HG02970 (cell line): ENCODE results near the gene MRPL40.
A peak's percentile ranks its signal among the peaks of the same experiment; 100 is the strongest.

ENCODE experiments used
- ATAC-seq: cut with Tn5 transposase; IDR thresholded peaks from one replicate; pipeline ENCODE4 v1.9.1; 2021; ENCODE audit warnings: mild to moderate bottlenecking, moderate library complexity, moderate number of reproducible peaks; ENCODE audit not compliant: unreplicated experiment, low FRiP score

Gene MRPL40

DNA sequence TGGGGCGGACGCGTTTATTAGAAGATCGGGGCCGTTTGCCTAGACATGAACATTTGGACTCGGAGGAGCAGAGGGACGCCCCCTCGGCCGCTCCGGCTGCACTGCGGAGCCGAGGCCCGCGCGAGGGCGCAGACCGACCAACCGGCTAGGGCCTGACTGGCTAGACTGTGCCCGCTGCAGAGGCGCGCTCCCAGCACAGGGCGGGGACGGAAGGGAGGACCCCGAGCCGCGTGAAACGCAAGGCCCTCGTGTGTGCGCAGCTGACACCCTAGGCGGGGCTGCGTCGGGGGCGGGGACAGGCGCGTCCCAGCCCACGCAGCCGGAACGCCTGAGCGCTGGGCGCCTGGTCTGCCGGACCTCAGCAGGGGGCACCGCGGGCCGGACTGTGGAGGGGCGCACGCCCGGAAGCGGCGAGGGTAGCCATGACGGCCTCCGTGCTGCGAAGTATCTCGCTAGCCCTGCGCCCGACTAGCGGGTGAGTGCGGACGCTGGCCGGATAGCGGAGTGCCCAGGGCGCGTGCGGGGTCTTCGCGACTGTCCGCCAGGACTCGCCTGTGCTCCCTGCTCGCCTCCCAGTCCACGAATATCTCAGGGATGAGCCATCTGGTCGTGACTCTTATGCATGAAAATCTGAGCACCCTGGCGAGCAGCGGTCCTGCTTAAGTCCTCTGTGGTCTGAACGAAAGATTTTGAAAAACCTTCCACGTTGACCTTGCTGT, at the start of gene MRPL40:
Gene MRPL40, plus strand, starts transcription at position 413 of the 719 bp plus-strand sequence. Its CDS starts 10 bp downstream, at position 423.
- ATAC-seq: peak; percentile 72

DNA sequence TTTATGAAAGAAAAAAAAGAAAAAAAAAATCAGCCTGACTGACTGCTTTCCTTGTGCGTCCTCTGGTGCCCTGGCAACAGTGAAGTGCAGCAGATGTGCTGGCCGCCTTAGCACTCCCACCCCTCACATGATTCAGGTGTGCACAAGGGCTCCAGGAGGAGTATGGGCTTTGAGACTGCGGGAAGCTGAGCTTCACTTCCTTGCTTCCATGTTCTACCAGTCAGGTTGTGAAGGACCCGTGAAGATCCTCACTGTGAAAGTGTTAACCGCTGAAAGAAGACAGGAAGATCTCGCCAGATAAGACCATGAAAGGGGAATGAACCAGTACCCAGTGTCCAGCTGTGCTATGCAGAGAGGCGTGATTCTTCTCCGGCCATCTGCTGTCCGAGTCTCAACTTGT, 49.1 kb upstream of the MRPL40 start:
- no peak for ATAC-seq

DNA sequence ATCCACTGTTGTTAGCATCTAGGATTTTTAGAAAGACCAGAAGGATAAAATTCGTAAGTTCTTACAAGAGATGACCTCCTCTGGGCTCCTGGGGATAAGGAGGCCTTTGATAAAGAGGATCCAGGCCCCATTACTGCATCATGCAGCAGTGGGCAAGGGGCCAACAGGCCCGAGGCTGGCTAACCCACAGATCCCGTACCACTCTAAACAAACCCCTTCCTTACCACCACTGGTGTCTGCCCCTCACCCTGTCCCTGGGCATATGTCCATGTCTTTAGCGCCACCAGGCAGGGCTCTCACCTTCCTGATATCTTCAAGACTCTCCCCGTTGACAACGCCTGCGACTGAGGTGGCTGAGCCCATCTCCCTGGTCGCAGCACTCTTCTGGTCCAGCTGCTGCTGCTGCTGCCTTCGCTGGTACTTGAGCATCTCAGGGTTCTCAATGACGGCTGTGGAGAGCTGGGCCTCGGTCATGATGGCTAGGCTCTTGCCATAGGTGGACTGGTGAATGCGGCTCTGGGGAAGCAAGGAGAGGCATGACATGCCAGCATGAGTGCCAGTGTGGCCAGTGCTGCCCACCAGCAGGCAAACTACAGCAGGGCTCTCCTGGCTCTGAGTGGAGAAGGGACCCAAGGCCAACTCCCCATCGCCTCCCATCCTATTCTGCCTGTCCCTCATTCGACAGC, 47.0 kb upstream of the MRPL40 start:
- no peak for ATAC-seq

DNA sequence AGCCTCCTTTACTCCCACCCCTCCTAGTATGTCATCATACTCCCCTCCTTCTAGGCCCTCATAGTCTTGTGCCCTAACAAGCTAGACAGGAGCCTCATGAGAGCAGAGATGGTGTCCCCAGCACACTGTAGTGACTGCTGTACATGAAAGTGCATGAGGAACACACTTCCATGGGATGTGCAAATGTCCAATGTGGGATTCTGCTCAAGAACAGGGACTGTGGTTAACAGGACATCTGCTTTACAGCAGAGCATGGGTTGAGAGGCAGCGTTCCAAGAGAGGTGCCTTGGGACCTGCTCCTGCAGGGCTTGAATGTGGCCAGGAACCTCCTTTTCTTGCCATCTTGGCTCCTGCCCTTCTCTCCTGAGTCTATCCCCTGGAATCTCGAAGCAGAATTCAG, 46.1 kb upstream of the MRPL40 start:
- no peak for ATAC-seq

DNA sequence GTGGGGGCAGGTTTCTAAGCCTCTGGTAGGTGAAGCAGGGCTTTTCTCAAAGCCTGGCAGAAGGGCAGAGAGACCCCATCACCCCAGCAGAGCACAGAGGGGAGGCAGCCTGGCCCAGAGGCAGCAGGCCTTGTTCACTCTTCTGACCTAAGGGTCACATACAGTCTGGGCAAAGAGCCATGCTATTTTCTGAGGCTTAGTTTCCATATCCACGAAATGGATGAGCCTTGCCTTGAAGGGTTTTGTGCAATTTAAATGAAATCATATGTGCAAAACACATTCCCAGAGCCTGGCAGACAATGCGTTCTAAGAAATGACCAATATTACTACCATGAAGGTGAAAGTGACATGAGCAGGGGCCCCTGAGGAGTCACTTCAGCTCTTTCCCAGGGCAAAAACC, 45.3 kb upstream of the MRPL40 start:
- no peak for ATAC-seq

DNA sequence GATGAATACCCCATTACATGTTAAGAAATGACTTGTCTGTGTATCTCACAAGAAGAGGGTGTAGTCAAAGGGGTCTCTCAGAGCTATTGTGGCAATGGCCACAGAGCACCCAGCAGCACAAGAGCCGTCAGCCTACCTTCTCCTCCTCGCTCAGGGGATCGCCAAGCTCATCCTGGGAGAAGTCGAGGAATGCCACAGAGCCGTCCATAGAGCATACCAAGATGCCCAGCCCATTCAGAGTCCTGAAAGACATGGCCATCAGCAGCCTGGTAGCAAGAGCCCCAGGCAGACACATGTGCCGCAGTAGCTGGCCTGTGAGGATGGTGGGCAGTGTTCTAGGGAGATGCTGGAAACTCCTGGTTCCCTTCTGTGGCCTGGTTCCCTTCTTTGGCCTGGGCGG, 44.8 kb upstream of the MRPL40 start:
- no peak for ATAC-seq

DNA sequence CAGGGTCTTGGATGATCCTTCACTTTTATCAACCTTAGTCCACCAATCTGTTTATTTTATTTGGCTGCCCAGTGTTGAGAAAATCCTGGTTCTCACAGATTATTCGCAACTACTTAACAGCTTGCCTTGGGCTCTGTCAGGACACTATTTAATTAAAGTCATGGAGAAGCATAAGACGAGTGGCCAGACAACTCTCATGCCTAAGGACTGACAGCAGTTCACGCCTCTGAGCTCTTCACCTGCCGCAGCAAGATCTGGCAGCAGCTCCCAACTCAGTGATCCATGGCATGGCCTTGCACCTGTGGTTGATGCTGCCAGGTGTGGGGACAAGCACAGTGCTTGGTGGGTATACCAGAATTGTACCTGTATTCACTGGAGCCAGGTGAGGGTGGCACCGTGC, 38.6 kb upstream of the MRPL40 start:
- ATAC-seq: no peak

DNA sequence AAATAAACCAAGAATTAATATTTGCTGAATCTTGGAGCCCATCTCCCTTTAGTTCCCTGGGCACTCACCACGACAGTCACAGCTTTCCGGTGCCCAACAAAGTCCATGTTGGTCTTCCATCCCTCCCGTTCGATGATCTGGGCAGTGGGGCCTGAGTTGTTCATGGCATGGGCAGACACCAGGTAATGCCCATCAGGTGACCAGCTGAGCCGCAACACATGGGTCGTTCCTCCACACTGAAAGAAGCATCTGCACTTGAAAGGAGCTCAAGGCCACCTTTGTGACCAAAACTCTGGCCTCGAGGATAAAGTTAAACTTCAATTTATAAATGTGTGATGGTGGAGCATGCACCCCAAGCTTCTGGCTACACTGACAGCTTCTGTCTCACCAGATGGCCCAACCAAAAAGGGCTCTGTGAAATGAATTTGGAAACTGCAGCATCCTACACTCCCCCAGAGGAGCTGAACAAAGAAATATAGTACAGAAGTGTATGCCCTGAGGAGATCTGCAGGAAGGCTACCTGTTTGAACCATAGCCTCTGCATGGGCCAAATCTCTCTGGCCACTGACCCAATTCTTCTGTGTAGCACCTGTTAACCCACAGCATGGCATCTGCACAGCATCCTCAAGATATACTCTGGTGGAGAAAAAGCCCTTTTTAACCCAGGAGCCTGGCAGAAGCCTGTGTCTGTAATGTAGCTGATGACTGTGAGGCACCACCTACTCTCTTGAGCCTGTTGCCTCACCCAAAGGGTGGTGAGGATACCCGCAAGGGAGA, 37.9 kb upstream of the MRPL40 start:
- ATAC-seq: no peak

DNA sequence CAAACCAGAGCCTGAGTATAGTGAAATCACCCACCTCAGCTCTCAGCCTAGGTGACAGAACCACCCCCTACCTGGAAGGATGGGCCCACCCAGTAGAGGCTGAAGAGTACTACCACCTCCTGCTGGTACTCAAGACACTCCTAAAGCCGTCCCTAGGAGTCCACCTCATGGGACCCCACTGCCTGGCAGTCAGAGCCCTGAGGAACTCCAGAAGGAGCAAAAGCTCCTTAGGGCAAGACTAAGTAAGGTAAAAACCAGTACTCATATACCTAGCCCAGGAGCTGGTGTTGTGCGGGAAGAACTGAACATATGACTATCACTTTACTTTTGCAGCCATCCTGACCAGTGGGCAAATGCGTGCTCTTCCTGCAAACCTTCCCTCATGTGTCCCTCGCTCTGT, 37.1 kb upstream of the MRPL40 start:
- ATAC-seq: no peak

DNA sequence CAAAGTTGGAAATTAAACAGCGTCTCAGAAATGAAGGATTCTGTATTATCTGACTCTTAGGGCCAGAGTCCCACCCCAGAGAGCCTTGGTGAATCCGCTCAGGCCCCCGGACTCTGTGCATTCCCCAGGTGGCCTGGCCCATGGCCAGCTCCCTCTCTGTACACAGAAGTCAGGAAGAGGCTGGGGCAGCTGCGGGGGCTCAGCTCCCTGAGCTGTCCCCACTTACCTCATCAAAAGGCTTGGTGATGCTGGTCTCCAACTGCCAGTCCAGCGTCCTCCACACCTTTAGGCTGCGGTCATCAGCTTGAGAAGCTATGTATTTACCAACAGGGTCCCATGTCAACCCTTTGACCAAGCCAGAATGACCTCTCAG, 35.8 kb upstream of the MRPL40 start:
- no peak for ATAC-seq

DNA sequence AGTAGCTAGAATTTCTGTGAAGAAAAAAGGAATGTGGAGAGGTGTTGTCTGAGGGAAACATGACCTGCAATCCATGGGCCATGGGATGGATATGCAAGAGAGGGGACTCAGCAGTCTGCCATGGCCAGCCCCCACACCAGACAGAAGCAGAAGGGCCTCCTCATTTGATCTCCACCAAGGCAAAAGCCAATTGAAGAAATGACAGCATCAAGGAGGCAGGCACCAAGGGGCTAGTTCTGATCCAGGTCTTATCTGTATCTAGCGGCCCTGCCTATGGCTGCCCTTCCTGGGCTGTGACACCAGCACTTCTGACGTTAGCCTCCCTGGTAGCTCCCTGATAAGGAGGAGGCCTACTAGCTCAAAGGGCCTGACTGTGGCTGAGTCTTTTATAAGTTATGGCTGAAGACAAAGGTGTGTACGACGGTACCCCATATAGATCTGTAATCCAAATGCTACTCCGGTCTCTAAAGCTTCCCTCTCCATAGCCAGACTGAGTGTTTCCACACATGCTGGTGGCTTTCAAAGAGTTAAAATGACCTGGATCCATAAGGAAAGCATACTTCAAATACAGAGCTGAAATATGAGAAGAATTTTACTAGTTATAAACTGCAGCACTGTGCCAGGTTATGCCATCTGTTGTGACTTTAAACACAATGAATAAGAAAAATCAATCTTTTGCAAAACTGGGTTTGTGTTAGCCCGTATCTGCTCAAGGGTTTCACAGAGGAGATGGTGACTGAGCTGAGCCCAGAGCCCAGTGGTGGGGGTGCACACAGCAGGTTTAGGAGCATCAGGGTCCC, 35.2 kb upstream of the MRPL40 start:
- ATAC-seq: no peak

DNA sequence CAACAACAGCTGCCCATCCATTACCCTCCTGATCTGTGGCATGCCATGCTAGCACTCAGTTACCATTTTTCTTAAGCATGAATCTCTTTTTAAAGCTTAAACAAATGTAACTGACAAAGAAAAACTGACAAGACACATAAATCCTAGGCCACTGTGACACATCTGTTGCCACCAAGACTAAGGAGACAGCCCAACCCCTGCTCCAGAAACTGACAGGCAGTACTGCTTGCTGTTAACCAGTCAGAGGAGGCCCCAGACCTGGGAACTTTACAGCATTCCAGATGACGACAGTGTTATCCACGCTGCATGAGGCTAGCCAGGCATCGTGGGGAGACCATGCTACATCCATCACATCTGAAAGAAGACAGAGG, 34.6 kb upstream of the MRPL40 start:
- no peak for ATAC-seq

DNA sequence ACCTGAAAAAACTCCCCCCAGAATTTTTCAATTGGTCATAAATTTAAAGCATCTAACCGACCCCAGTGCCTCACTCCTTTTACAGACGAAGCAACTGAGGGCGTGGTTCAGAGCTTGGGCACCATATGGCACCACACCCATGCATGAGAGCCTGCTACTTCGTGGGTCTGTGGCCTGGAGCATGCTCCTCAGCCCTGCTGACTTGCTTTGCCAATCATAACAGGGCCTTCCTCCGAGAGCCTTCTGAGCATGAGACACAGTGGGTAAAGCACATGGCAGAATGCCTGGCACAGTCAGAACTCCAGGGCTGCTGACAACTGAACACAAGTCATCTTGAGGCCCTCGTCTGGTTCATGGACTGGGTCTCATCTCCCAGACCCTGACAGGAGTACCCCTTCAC, 34.1 kb upstream of the MRPL40 start:
- no peak for ATAC-seq

DNA sequence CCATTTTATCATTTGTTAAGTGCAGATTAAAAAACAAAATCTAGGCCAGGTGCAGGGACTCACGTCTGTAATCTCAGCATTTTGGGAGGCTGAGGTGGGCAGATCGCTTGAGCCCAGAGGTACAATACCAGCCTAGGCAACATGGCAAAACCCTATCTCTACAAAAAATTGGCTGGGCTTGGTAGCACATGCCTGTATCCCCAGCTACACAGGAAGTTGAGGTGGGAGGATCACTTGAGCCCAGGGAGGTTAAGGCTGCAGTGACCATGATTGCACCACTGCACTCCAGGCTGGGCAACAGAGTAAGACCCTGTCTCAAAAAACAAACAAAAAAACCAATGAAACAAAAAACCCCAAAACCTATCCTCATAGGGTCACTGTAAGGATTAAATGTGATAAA, 33.7 kb upstream of the MRPL40 start:
- no peak for ATAC-seq

DNA sequence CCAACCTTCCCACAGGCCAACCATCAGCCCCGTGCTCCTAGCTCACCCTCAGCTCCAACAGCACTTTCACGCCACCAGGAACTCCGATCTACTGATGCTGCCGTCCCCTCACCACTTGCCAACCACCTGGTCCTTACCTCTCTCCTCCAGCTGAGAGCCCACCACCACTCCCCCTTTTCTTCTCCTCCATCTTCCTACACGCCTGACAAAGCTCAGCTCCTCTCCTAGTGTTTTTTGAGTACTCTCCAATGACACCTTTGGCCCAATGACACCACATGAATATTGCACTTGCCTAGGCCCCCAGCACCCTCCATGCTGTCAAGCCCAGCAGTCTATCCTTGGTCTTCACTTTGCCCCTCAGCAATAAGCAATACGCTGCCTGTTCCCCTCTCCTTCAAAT, 31.5 kb upstream of the MRPL40 start:
- ATAC-seq: no peak

DNA sequence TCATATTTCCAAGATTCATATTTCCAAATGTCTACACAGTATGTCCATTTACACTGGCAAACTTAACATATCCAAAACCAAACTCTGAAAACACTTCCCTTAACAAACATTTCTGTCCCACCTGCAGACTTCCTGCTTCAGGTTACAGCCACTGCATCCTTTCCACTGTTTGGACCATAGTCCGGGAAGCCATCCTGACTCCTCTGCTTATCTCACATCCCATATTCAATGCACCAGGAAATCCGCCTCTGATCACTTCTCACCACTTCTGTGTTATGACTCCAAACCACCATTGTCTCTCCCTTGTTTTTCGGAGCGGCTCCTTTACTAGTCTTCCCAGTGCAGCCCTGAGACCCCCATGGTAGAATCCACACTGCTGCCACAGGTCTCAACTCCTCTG, 30.9 kb upstream of the MRPL40 start:
- ATAC-seq: no peak

DNA sequence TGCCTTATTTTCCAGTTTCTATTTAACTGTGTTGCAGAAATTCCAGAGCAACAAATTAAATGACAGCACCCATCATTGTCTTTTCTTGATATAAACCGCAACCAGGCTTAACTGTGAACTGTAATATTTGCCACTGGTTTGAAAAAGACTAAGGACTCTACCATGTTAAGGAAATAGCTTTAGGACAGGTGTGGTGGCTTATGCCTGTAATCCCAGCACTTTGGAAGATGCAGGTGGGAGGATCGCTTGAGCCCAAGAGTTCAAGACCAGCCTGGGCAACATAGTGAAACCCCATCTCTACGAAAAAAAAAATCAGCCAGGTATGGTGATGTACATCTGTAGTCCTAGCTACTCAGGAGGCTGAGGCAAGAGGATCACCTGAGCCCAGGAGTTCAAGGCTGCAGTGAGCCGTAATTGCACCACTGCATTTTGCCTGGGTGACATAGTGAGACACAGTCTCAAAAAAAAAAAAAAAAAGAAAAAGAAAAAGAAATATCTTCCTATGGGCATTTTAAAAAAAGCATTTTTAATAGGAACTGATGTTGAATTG, 29.6 kb upstream of the MRPL40 start:
- no peak for ATAC-seq

DNA sequence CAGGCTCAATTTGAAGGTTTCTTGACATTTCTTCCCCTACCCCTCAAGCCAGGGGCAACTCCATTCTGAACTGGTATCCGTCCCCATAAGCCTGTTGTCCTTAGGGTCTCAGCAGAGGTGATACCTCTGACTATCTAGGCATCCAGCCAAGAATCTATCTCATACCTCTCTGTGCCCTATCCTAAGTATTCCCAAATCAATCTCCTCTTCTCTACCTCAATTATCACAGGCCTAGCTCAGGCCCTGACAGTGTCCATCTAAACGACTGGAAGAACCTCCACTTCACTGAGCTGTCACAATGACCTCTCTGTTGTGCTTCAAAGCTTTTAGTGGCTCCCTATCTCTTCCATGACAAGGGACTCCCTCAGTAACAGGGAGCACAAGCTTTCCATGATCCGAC, 27.7 kb upstream of the MRPL40 start:
- ATAC-seq: no peak

DNA sequence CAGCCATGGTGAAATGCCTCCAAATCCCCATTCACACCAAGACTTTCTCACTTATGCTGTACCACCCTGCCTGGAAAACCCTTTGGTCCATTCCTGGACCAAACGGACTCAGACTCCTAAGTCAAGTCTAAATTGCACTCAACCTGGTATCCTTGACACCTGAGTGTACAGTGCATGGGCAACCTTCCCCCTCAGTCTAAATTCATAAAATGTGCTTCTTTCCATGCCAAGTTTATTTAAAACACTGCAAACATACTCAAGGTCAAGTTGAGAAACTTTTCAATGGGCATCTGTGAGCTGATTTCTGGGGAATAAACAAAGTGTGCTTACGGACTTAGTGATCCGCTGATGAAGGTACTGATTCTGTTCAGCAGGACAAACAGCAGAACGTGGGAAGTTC, 27.2 kb upstream of the MRPL40 start:
- ATAC-seq: no peak

DNA sequence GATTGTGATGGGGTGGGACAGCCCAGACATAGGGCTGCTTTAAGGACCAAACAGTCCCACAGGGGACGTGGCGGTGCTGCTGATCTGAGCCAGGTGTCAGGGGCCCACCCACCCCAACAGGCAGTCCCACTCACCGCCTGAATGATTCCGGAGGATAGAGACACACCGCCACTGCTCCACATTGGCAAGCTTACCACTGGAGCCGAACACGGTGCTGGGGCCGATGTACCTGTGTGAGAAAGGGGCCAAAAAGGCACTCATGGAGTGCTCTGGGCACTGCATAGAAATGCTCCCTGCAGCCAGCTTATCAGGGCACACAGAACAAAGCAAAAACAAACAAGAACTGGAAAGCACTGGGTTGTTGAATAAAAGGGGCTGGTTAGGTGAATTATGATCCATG, 26.7 kb upstream of the MRPL40 start:
- ATAC-seq: no peak
